AG04450 (cell line): ENCODE measurements around the gene AMMECR1. TPM values are rescaled to one million over a fixed set of nuclear protein-coding genes. Genes with fewer than 3 reads are reported as not detected.

Source experiments
- CTCF ChIA-PET: fragments of 300-600, 350-600 bp; formaldehyde crosslinking; extraction: SDS; loops from one replicate; lab custom pipeline; 2022; ENCODE audit warnings: antibody characterized with exemption, inconsistent platforms; lab: Charles Lee
- POLR2A ChIA-PET: fragments of 350-600 bp; formaldehyde crosslinking; extraction: SDS; loops from one replicate; lab custom pipeline; 2021; ENCODE audit warnings: antibody characterized with exemption, inconsistent platforms; lab: Yijun Ruan, JAX
- DNase-seq: peaks from one replicate; pipeline ENCODE4 v3.0.0-alpha.2; 2011; ENCODE audit warnings: low read depth, low spot score
- H3K27ac ChIP-seq: one replicate; pipeline ENCODE4 v1.5.1; 2012; ENCODE audit warnings: low read depth, low read length, control low read depth
- H3K27me3 ChIP-seq: one replicate; pipeline ENCODE4 v1.6.0; 2012; ENCODE audit warnings: low read length; ENCODE audit not compliant: control insufficient read depth, insufficient read depth
- H3K4me3 ChIP-seq: 2 replicates; pipeline ENCODE4 v1.5.1; 2011; ENCODE audit warnings: mild to moderate bottlenecking, low read depth, low read length, control low read depth
- H3K9me3 ChIP-seq: 2 replicates; pipeline ENCODE4 v1.5.1; 2012; ENCODE audit warnings: low read length; ENCODE audit not compliant: control insufficient read depth, insufficient read depth
- CTCF ChIP-seq: IDR thresholded peaks from 2 replicates; pipeline ENCODE4 v1.5.1; 2011; ENCODE audit warnings: low read depth, low read length, control low read depth, inconsistent platforms
- polyA plus RNA-seq: library from polyadenylated mRNA; depleted of rRNA; stranded (reverse); fragments of >200 nt; gene quantifications from 2 replicates; pipeline ENCODE4 v1.2.3, GENCODE V29; 2011

The AMMECR1 gene
- polyA plus RNA-seq, 1 experiment, result 13.0 TPM

- Histone ChIP-seq H3K27ac (no peak overlapping the region), H3K27me3 (no peaks in the 10 kb centered on the region), H3K9me3 (no peaks in the 10 kb centered on the region), H3K4me3 (no peak overlapping the region)
- ChIA-PET CTCF (interaction anchor here (1.3 to 1.6 kb wide), 2 partner anchors 190 to 194 kb away, joined by 4 to 5 read pairs; no protein-coding TSS in a partner anchor), POLR2A (interaction anchor here (2.6 kb wide), 1 partner anchor 8 kb away, joined by 10 read pairs; no protein-coding TSS in a partner anchor)
- no peak for DNase-seq
- no peak for TF ChIP-seq CTCF
These were observed 99.3 kb downstream of the AMMECR1 start for GRCh38 chrX:110218591-110218990.

GRCh38 chrX:110216027-110216426 is 101.9 kb downstream of the AMMECR1 start:
- Histone ChIP-seq H3K27me3 (no peaks in the 10 kb centered on the region), H3K9me3 (no peaks in the 10 kb centered on the region), H3K4me3 (no peak overlapping the region), H3K27ac (no peak overlapping the region)
- DNase-seq, result no peak
- ChIA-PET POLR2A (no interaction called here), CTCF (interaction anchor here (0.9 to 1.1 kb wide), 2 partner anchors 69 to 105 kb away, joined by 3 read pairs; no protein-coding TSS in a partner anchor)
- TF ChIP-seq CTCF, result no peak

GRCh38 chrX:110215411-110215810 is 102.5 kb downstream of the AMMECR1 start:
- H3K4me3 ChIP-seq, result no peak overlapping the region
- no peak for DNase-seq
- no peak for TF ChIP-seq CTCF

GRCh38 chrX:110214684-110215083 is 103.2 kb downstream of the AMMECR1 start:
- ChIA-PET CTCF (interaction anchor here (0.6 to 1.1 kb wide), 2 partner anchors 38 to 68 kb away, joined by 3 to 4 read pairs; no protein-coding TSS in a partner anchor), POLR2A (no interaction called here)
- no peak for DNase-seq
- H3K27me3 ChIP-seq, result no peaks in the 10 kb centered on the region
- H3K9me3 ChIP-seq, result no peaks in the 10 kb centered on the region
- no peak overlapping the region for H3K27ac ChIP-seq
- H3K4me3 ChIP-seq, result no peak overlapping the region
- TF ChIP-seq CTCF, result no peak

More at GRCh38 chrX:110215411-110215810, 102.5 kb downstream of the AMMECR1 start:
- no peak overlapping the region for H3K27ac ChIP-seq
- H3K9me3 ChIP-seq, result no peaks in the 10 kb centered on the region
- H3K27me3 ChIP-seq, result no peaks in the 10 kb centered on the region
- CTCF ChIA-PET, result interaction anchor here (1.1 kb wide), 1 partner anchor 68 kb away, joined by 3 read pairs; no protein-coding TSS in a partner anchor
- POLR2A ChIA-PET, result no interaction called here

GRCh38 chrX:110213183-110213582 is 104.7 kb downstream of the AMMECR1 start:
- ChIA-PET CTCF (no interaction called here), POLR2A (no interaction called here)
- TF ChIP-seq CTCF, result no peak
- Histone ChIP-seq H3K27ac (no peak overlapping the region), H3K4me3 (no peak overlapping the region), H3K27me3 (no peaks in the 10 kb centered on the region), H3K9me3 (no peaks in the 10 kb centered on the region)
- no peak for DNase-seq
